HepG2 (cell line): ENCODE measurements around the gene ERLIN1. TPM values are rescaled to one million over a fixed set of nuclear protein-coding genes. Genes with fewer than 3 reads are reported as not detected.
A peak's percentile ranks its signal among the peaks of the same experiment; 100 is the strongest.

Source experiments
- ATAC-seq: fragments of 200-7000 bp; cut with Tn5 transposase; 3 replicates; pipeline ENCODE4 v1.9.1; 2020; ENCODE audit warnings: mild to moderate bottlenecking, moderate library complexity
- BruUV-seq: library from RNA; stranded (reverse); fragments of 400-500 nt; replicated peaks from 2 replicates; lab custom pipeline; 2021; lab: Mats Ljungman, UMichigan
- CTCF ChIA-PET: fragments of 300-600 bp; formaldehyde crosslinking; extraction: SDS; loops from one replicate; lab custom pipeline; 2021; ENCODE audit warnings: low total read pairs, inconsistent platforms, low intra/inter-chr PET ratio; lab: Yijun Ruan, JAX
- POLR2A ChIA-PET: fragments of 350-600 bp; sonication (Branson Sonifier 250); formaldehyde crosslinking; loops from one replicate; lab custom pipeline; 2020; ENCODE audit warnings: antibody characterized with exemption, inconsistent platforms; lab: Yijun Ruan, JAX
- DNase-seq: peaks from one replicate; pipeline ENCODE4 v3.0.0-alpha.2; 2015; ENCODE audit warnings: low spot score
- FAIRE-seq: peaks from 3 replicates; lab custom pipeline; 2011; peaks lifted over from hg19 to GRCh38; lab: Jason Lieb, UNC
- H2AFZ ChIP-seq: one replicate; pipeline ENCODE4 v1.6.1; 2011; ENCODE audit warnings: low read length, inconsistent platforms
- H3K27ac ChIP-seq: fragments of 300-600 bp; 3 replicates; pipeline ENCODE4 v1.8.0; 2011; ENCODE audit warnings: mixed run types, mild to moderate bottlenecking, mixed read lengths, low read length, inconsistent platforms; ENCODE audit not compliant: insufficient read depth; ENCODE audit errors: extremely low read length
- H3K27me3 ChIP-seq, 2 experiments: fragments of 200-600 bp in 1 of 2; 2 replicates in 1 of 2; 3 replicates in 1 of 2; pipeline versions ENCODE4 v1.6.0 to v1.8.0; 2011; ENCODE audit warnings: low read length in 2 of 2, mild to moderate bottlenecking in 2 of 2, moderate library complexity in 2 of 2, inconsistent platforms in 1 of 2; ENCODE audit not compliant: insufficient read depth in 2 of 2, control insufficient read depth in 1 of 2
- H3K36me3 ChIP-seq, 2 experiments: fragments of 200-600 bp in 1 of 2; replicated peaks in 1 of 2; 2 replicates in 1 of 2; 3 replicates in 1 of 2; pipeline versions ENCODE4 v1.5.1 to v1.8.0; 2011; ENCODE audit warnings: low read length in 2 of 2, inconsistent platforms in 1 of 2; ENCODE audit not compliant: insufficient read depth in 2 of 2, control insufficient read depth in 1 of 2
- H3K4me1 ChIP-seq: 2 replicates; pipeline ENCODE4 v1.5.1; 2012; ENCODE audit warnings: low read length, inconsistent platforms; ENCODE audit not compliant: insufficient read depth
- H3K4me2 ChIP-seq: 2 replicates; pipeline ENCODE4 v1.6.0; 2011; ENCODE audit warnings: low read depth, low read length, inconsistent platforms
- H3K4me3 ChIP-seq, 3 experiments: fragments of 200-600 bp in 1 of 3; sonication (generic), shearing (Covaris generic) in 1 of 3; replicated peaks in 1 of 3; 2 replicates each; pipeline ENCODE4 v1.5.1; 2011 to 2016; ENCODE audit warnings: low read length in 3 of 3, inconsistent platforms in 2 of 3, low read depth in 2 of 3, mild to moderate bottlenecking in 2 of 3, control low read depth in 1 of 3, mixed read lengths in 1 of 3; ENCODE audit not compliant: insufficient read depth in 1 of 3
- H3K79me2 ChIP-seq: one replicate; pipeline ENCODE4 v1.6.1; 2011; ENCODE audit warnings: low read length, inconsistent platforms; ENCODE audit not compliant: insufficient read depth
- H3K9ac ChIP-seq: 2 replicates; pipeline ENCODE4 v1.6.0; 2011; ENCODE audit warnings: mild to moderate bottlenecking, low read depth, low read length, inconsistent platforms; ENCODE audit not compliant: insufficient read depth
- H3K9me3 ChIP-seq: 2 replicates; pipeline ENCODE4 v1.5.1; 2012; ENCODE audit warnings: mild to moderate bottlenecking, low read length
- H4K20me1 ChIP-seq: 2 replicates; pipeline ENCODE4 v1.6.0; 2011; ENCODE audit warnings: inconsistent platforms, mild to moderate bottlenecking, low read length, moderate library complexity; ENCODE audit not compliant: insufficient read depth
- MAF1 ChIP-seq: sonication (generic); formaldehyde crosslinking; IDR thresholded peaks from 2 replicates; pipeline ENCODE4 v1.5.0; 2020; ENCODE audit warnings: missing genetic modification reagents, borderline replicate concordance
- SMYD3 ChIP-seq: sonication (generic); formaldehyde crosslinking; IDR thresholded peaks from 2 replicates; pipeline ENCODE4 v1.8.1; 2023; ENCODE audit warnings: mild to moderate bottlenecking, missing genetic modification reagents
- TARDBP ChIP-seq: sonication (generic); formaldehyde crosslinking; IDR thresholded peaks from 2 replicates; pipeline ENCODE4 v1.8.0; 2022; ENCODE audit warnings: mild to moderate bottlenecking, missing genetic modification reagents
- TBL1XR1 ChIP-seq: fragments of 150-350 bp; IDR thresholded peaks from 2 replicates; pipeline ENCODE4 v1.6.1; 2014; ENCODE audit warnings: borderline replicate concordance, low read length; ENCODE audit not compliant: partially characterized antibody
- TMF1 ChIP-seq: sonication (generic); formaldehyde crosslinking; IDR thresholded peaks from 2 replicates; pipeline ENCODE4 v1.8.1; 2022; ENCODE audit warnings: low read depth, missing genetic modification reagents
- ZMAT3 ChIP-seq: sonication (generic); formaldehyde crosslinking; conservative IDR thresholded peaks from 2 replicates; pipeline ENCODE4 v1.7.0; 2021; ENCODE audit warnings: missing genetic modification reagents
- ZNF143 ChIP-seq: sonication (generic); formaldehyde crosslinking; IDR thresholded peaks from 2 replicates; pipeline ENCODE4 v1.4.0; 2020; ENCODE audit warnings: missing genetic modification reagents
- ZNF460 ChIP-seq: sonication (generic); formaldehyde crosslinking; IDR thresholded peaks from 2 replicates; pipeline ENCODE4 v1.5.1; 2020; ENCODE audit warnings: missing genetic modification reagents, mild to moderate bottlenecking, borderline replicate concordance
- ZNF547 ChIP-seq: sonication (generic); formaldehyde crosslinking; IDR thresholded peaks from 2 replicates; pipeline ENCODE4 v1.5.1; 2020; ENCODE audit warnings: mild to moderate bottlenecking, missing genetic modification reagents
- ZNF883 ChIP-seq: sonication (generic); formaldehyde crosslinking; IDR thresholded peaks from 2 replicates; pipeline ENCODE4 v1.5.1; 2020; ENCODE audit warnings: mild to moderate bottlenecking, missing genetic modification reagents; ENCODE audit errors: not compliant biosample characterization
- ZUFSP ChIP-seq: sonication (generic); formaldehyde crosslinking; IDR thresholded peaks from 2 replicates; pipeline ENCODE4 v1.9.0; 2021; ENCODE audit warnings: missing genetic modification reagents, mild to moderate bottlenecking, borderline replicate concordance
- WGBS: methylation state at CpG from one replicate; pipeline ENCODE4 v1.1.6; 2017; ENCODE audit warnings: low lambda C conversion rate; 5-methylcytosine and 5-hydroxymethylcytosine counted together
- in situ Hi-C: cut with HindIII; loops from 2 replicates; pipeline ENCODE4 v1.10.0; 2017; ENCODE audit warnings: low pct_unique_long_range_greater_than_20kb; ENCODE audit not compliant: extremely low pct_ligation_motif_present
- intact Hi-C: fragments of 100-400 bp; cut with micrococcal nuclease; formaldehyde crosslinking; loops from one replicate; pipeline ENCODE4 v1.10.0; 2022; ENCODE audit not compliant: unreplicated experiment
- polyA plus RNA-seq, 8 experiments: library from polyadenylated mRNA; depleted of rRNA in 3 of 8; stranded (reverse) in 7 of 8; unstranded in 1 of 8; fragments of >200 nt; fragmentation: Illumina TruSeq in 4 of 8; extraction: Trizol in 4 of 8; gene quantifications; 2 replicates each; pipeline versions ENCODE4 v1.2.1 to v1.2.3, GENCODE V29; 2011 to 2016; ENCODE audit warnings: low read depth in 4 of 8, missing spikeins in 1 of 8, mixed read lengths in 1 of 8; ENCODE audit not compliant: insufficient read depth in 1 of 8
- total RNA-seq, 5 experiments: library from RNA; depleted of rRNA; stranded (reverse); fragments of >200 nt; fragmentation: Illumina TruSeq; extraction: Trizol; gene quantifications; 2 replicates each; pipeline ENCODE4 v1.2.3, GENCODE V29; 2016; ENCODE audit warnings: low read depth in 1 of 5

The ERLIN1 gene
- total and polyA plus RNA-seq, 2 of the 13 experiments (the other 11 are each of a cell fraction or from before 2014, with no cell fraction given) = 56.8 to 69.3 TPM

GRCh38 chr10:100186253-100187212 lies 704 bp upstream of the ERLIN1 start (continued):
- no peak for TF ChIP-seq TMF1 (CRISPR knock-in tag)
- TF ChIP-seq ZMAT3 (CRISPR knock-in tag) = 0 out of 2 replicates have a peak, but pooled peaks have one; percentile 44
- no peak for TF ChIP-seq ZNF883
- no peak for TF ChIP-seq ZUFSP
- no peak for TF ChIP-seq MAF1 (CRISPR knock-in tag)

- peak; percentile 20; the same call in 1 of the 3 replicates for ATAC-seq
- no peak overlapping the region for H2AFZ ChIP-seq
These were observed 989 bp downstream of the ERLIN1 start for GRCh38 chr10:100184840-100185239.

More at GRCh38 chr10:100184840-100185239, 989 bp downstream of the ERLIN1 start:
- H3K27me3 ChIP-seq = no peaks in the 10 kb centered on the region; a peak in 1 of 5 replicates
- no TSS peak for BruUV-seq
- H4K20me1 ChIP-seq = no peaks in the 10 kb centered on the region; the same call in 1 of the 2 replicates
- DNase-seq (peak; percentile 35), FAIRE-seq (peak; percentile 78)
- WGBS = 0% methylated on average over 4 of the region's 4 CpGs
- peak overlapping the region; percentile 87 for H3K9ac ChIP-seq
- intact Hi-C loops (loop anchor here (5.0 kb wide), 1 partner anchor 83 kb away; no protein-coding TSS in a partner anchor), in situ Hi-C loops (no loop called here)
- peak overlapping the region; percentile 72 to 83 (median 81) for H3K4me3 ChIP-seq
- peaks cover 0 to 11% of the 10 kb centered on the region in 2 experiments; a peak in 3 of 5 replicates for H3K36me3 ChIP-seq
- POLR2A ChIA-PET = no interaction called here
- no peaks in the 10 kb centered on the region for H3K9me3 ChIP-seq
- H3K4me2 ChIP-seq = peak overlapping the region; percentile 84
- TF ChIP-seq TBL1XR1 (no peak), ZNF547 (CRISPR knock-in tag) (no peak), ZNF460 (CRISPR knock-in tag) (no peak), ZNF143 (no peak), SMYD3 (CRISPR knock-in tag) (peak; percentile 30; the same call in 1 of the 2 replicates), TARDBP (CRISPR knock-in tag) (0 out of 2 replicates have a peak, but pooled peaks have one; percentile 30)
- H3K4me1 ChIP-seq = peaks cover 52% of the 10 kb centered on the region
- CTCF ChIA-PET = no interaction called here
- peak overlapping the region; percentile 81 for H3K27ac ChIP-seq
- peaks cover 55% of the 10 kb centered on the region for H3K79me2 ChIP-seq
